HepG2 (cell line): Measurements from ENCODE around the gene TECPR1. TPM values are rescaled to one million over a fixed set of nuclear protein-coding genes. Genes with fewer than 3 reads are reported as not detected.

Experiments
- ATAC-seq: fragments of 200-7000 bp; cut with Tn5 transposase; 3 replicates; pipeline ENCODE4 v1.9.1; 2020; ENCODE audit warnings: mild to moderate bottlenecking, moderate library complexity
- BruUV-seq: library from RNA; stranded (reverse); fragments of 400-500 nt; replicated peaks from 2 replicates; lab custom pipeline; 2021; lab: Mats Ljungman, UMichigan
- CTCF ChIA-PET: fragments of 300-600 bp; formaldehyde crosslinking; extraction: SDS; loops from one replicate; lab custom pipeline; 2021; ENCODE audit warnings: low total read pairs, inconsistent platforms, low intra/inter-chr PET ratio; lab: Yijun Ruan, JAX
- POLR2A ChIA-PET: fragments of 350-600 bp; sonication (Branson Sonifier 250); formaldehyde crosslinking; loops from one replicate; lab custom pipeline; 2020; ENCODE audit warnings: antibody characterized with exemption, inconsistent platforms; lab: Yijun Ruan, JAX
- DNase-seq: peaks from one replicate; pipeline ENCODE4 v3.0.0-alpha.2; 2015; ENCODE audit warnings: low spot score
- FAIRE-seq: peaks from 3 replicates; lab custom pipeline; 2011; peaks lifted over from hg19 to GRCh38; lab: Jason Lieb, UNC
- H2AFZ ChIP-seq: one replicate; pipeline ENCODE4 v1.6.1; 2011; ENCODE audit warnings: low read length, inconsistent platforms
- H3K27ac ChIP-seq: fragments of 300-600 bp; 3 replicates; pipeline ENCODE4 v1.8.0; 2011; ENCODE audit warnings: mixed run types, mild to moderate bottlenecking, mixed read lengths, low read length, inconsistent platforms; ENCODE audit not compliant: insufficient read depth; ENCODE audit errors: extremely low read length
- H3K27me3 ChIP-seq, 2 experiments: fragments of 200-600 bp in 1 of 2; 2 replicates in 1 of 2; 3 replicates in 1 of 2; pipeline versions ENCODE4 v1.6.0 to v1.8.0; 2011; ENCODE audit warnings: low read length in 2 of 2, mild to moderate bottlenecking in 2 of 2, moderate library complexity in 2 of 2, inconsistent platforms in 1 of 2; ENCODE audit not compliant: insufficient read depth in 2 of 2, control insufficient read depth in 1 of 2
- H3K36me3 ChIP-seq, 2 experiments: fragments of 200-600 bp in 1 of 2; replicated peaks in 1 of 2; 2 replicates in 1 of 2; 3 replicates in 1 of 2; pipeline versions ENCODE4 v1.5.1 to v1.8.0; 2011; ENCODE audit warnings: low read length in 2 of 2, inconsistent platforms in 1 of 2; ENCODE audit not compliant: insufficient read depth in 2 of 2, control insufficient read depth in 1 of 2
- H3K4me1 ChIP-seq: 2 replicates; pipeline ENCODE4 v1.5.1; 2012; ENCODE audit warnings: low read length, inconsistent platforms; ENCODE audit not compliant: insufficient read depth
- H3K4me2 ChIP-seq: 2 replicates; pipeline ENCODE4 v1.6.0; 2011; ENCODE audit warnings: low read depth, low read length, inconsistent platforms
- H3K4me3 ChIP-seq, 3 experiments: fragments of 200-600 bp in 1 of 3; sonication (generic), shearing (Covaris generic) in 1 of 3; replicated peaks in 1 of 3; 2 replicates each; pipeline ENCODE4 v1.5.1; 2011 to 2016; ENCODE audit warnings: low read length in 3 of 3, inconsistent platforms in 2 of 3, low read depth in 2 of 3, mild to moderate bottlenecking in 2 of 3, control low read depth in 1 of 3, mixed read lengths in 1 of 3; ENCODE audit not compliant: insufficient read depth in 1 of 3
- H3K79me2 ChIP-seq: one replicate; pipeline ENCODE4 v1.6.1; 2011; ENCODE audit warnings: low read length, inconsistent platforms; ENCODE audit not compliant: insufficient read depth
- H3K9ac ChIP-seq: 2 replicates; pipeline ENCODE4 v1.6.0; 2011; ENCODE audit warnings: mild to moderate bottlenecking, low read depth, low read length, inconsistent platforms; ENCODE audit not compliant: insufficient read depth
- H3K9me3 ChIP-seq: 2 replicates; pipeline ENCODE4 v1.5.1; 2012; ENCODE audit warnings: mild to moderate bottlenecking, low read length
- H4K20me1 ChIP-seq: 2 replicates; pipeline ENCODE4 v1.6.0; 2011; ENCODE audit warnings: inconsistent platforms, mild to moderate bottlenecking, low read length, moderate library complexity; ENCODE audit not compliant: insufficient read depth
- CBX5 ChIP-seq: sonication (generic); formaldehyde crosslinking; IDR thresholded peaks from 2 replicates; pipeline ENCODE4 v1.4.0; 2020; ENCODE audit warnings: missing genetic modification reagents, borderline replicate concordance
- CTCF ChIP-seq: sonication (generic); formaldehyde crosslinking; IDR thresholded peaks from 2 replicates; pipeline ENCODE4 v1.5.0; 2020; ENCODE audit warnings: mild to moderate bottlenecking, missing genetic modification reagents, moderate library complexity
- DDIT3 ChIP-seq: sonication (generic); formaldehyde crosslinking; IDR thresholded peaks from 2 replicates; pipeline ENCODE4 v1.4.0; 2020; ENCODE audit warnings: mild to moderate bottlenecking, missing genetic modification reagents
- RORA ChIP-seq: sonication (generic); formaldehyde crosslinking; IDR thresholded peaks from 2 replicates; pipeline ENCODE4 v1.5.0; 2020; ENCODE audit warnings: mild to moderate bottlenecking, missing genetic modification reagents, moderate library complexity
- SNAPC4 ChIP-seq: sonication (generic); formaldehyde crosslinking; IDR thresholded peaks from 2 replicates; pipeline ENCODE4 v1.4.0; 2020; ENCODE audit warnings: mild to moderate bottlenecking, missing genetic modification reagents
- SOX5 ChIP-seq: IDR thresholded peaks from 2 replicates; pipeline ENCODE4 v1.6.1; 2016; ENCODE audit warnings: borderline replicate concordance
- ZBTB43 ChIP-seq: sonication (generic); formaldehyde crosslinking; conservative IDR thresholded peaks from 2 replicates; pipeline ENCODE4 v1.4.0; 2020; ENCODE audit warnings: missing genetic modification reagents
- ZBTB7A ChIP-seq: sonication (generic); formaldehyde crosslinking; IDR thresholded peaks from 2 replicates; pipeline ENCODE4 v1.8.0; 2022; ENCODE audit warnings: mild to moderate bottlenecking, missing genetic modification reagents
- ZNF792 ChIP-seq: IDR thresholded peaks from 2 replicates; pipeline ENCODE4 v1.6.1; 2016
- WGBS: methylation state at CpG from one replicate; pipeline ENCODE4 v1.1.6; 2017; ENCODE audit warnings: low lambda C conversion rate; 5-methylcytosine and 5-hydroxymethylcytosine counted together
- in situ Hi-C: cut with HindIII; loops from 2 replicates; pipeline ENCODE4 v1.10.0; 2017; ENCODE audit warnings: low pct_unique_long_range_greater_than_20kb; ENCODE audit not compliant: extremely low pct_ligation_motif_present
- intact Hi-C: fragments of 100-400 bp; cut with micrococcal nuclease; formaldehyde crosslinking; loops from one replicate; pipeline ENCODE4 v1.10.0; 2022; ENCODE audit not compliant: unreplicated experiment
- polyA plus RNA-seq, 8 experiments: library from polyadenylated mRNA; depleted of rRNA in 3 of 8; stranded (reverse) in 7 of 8; unstranded in 1 of 8; fragments of >200 nt; fragmentation: Illumina TruSeq in 4 of 8; extraction: Trizol in 4 of 8; gene quantifications; 2 replicates each; pipeline versions ENCODE4 v1.2.1 to v1.2.3, GENCODE V29; 2011 to 2016; ENCODE audit warnings: low read depth in 4 of 8, missing spikeins in 1 of 8, mixed read lengths in 1 of 8; ENCODE audit not compliant: insufficient read depth in 1 of 8
- total RNA-seq, 5 experiments: library from RNA; depleted of rRNA; stranded (reverse); fragments of >200 nt; fragmentation: Illumina TruSeq; extraction: Trizol; gene quantifications; 2 replicates each; pipeline ENCODE4 v1.2.3, GENCODE V29; 2016; ENCODE audit warnings: low read depth in 1 of 5

The TECPR1 gene
- total and polyA plus RNA-seq, 2 of the 13 experiments (the other 11 are each of a cell fraction or from before 2014, with no cell fraction given) = 2.3 to 6.3 TPM

GRCh38 chr7:98241674-98242241 is 10.3 kb downstream of the TECPR1 start (continued):
- TF ChIP-seq DDIT3 (no peak), ZNF792 (CRISPR knock-in tag) (no peak), RORA (CRISPR knock-in tag) (no peak), CBX5 (CRISPR knock-in tag) (no peak)

GRCh38 chr7:98240961-98241673 is 10.9 kb downstream of the TECPR1 start:
- intact Hi-C loops = loop anchor here (1.0 kb wide), 1 partner anchor 220 kb away; no protein-coding TSS in a partner anchor
- H3K27ac ChIP-seq = no peak overlapping the region
- BruUV-seq = no TSS peak
- 50% methylated on average over 13 of the region's 19 CpGs for WGBS
- H3K79me2 ChIP-seq = no peaks in the 10 kb centered on the region
- ChIA-PET CTCF (interaction anchor here (2.3 kb wide), 1 partner anchor 219 kb away, joined by 12 read pairs; no protein-coding TSS in a partner anchor), POLR2A (no interaction called here)
- H4K20me1 ChIP-seq = no peaks in the 10 kb centered on the region
- H3K9ac ChIP-seq = no peak overlapping the region
- no peak overlapping the region for H2AFZ ChIP-seq
- no peaks in the 10 kb centered on the region; a peak in 2 of 5 replicates for H3K36me3 ChIP-seq
- ATAC-seq (peak; percentile 85), FAIRE-seq (peak; percentile 84), DNase-seq (peak; percentile 27)
- no peak overlapping the region for H3K4me3 ChIP-seq
- H3K4me2 ChIP-seq = no peak overlapping the region
- in situ Hi-C loops = loop anchor here (5.0 kb wide), 1 partner anchor 224 kb away; no protein-coding TSS in a partner anchor
- H3K4me1 ChIP-seq = no peaks in the 10 kb centered on the region
- H3K27me3 ChIP-seq = no peaks in the 10 kb centered on the region
- no peaks in the 10 kb centered on the region for H3K9me3 ChIP-seq
- TF ChIP-seq CTCF (peak; percentile 94), SNAPC4 (no peak), SOX5 (CRISPR knock-in tag) (no peak), ZBTB43 (no peak), ZBTB7A (CRISPR knock-in tag) (0 out of 2 replicates have a peak, but pooled peaks have one; percentile 31)
